Mononuclear cell (primary cell): ENCODE measurements around the gene ACOT7. TPM values are rescaled to one million over a fixed set of nuclear protein-coding genes. Genes with fewer than 3 reads are reported as not detected.
"Not testable (repeated sequence)": the region's sequence is repeated elsewhere in the genome, so short reads cannot be mapped to it uniquely, and the experiment has no call there.

Source experiments
- H3K27me3 ChIP-seq: 2 replicates; pipeline ENCODE4 v1.6.0; 2011; ENCODE audit warnings: low read length, control low read depth; ENCODE audit not compliant: insufficient read depth
- H3K4me1 ChIP-seq: 2 replicates; pipeline ENCODE4 v1.5.1; 2011; ENCODE audit warnings: mild to moderate bottlenecking, low read length, control low read depth; ENCODE audit not compliant: insufficient read depth
- H3K4me3 ChIP-seq: 2 replicates; pipeline ENCODE4 v1.5.1; 2011; ENCODE audit warnings: mild to moderate bottlenecking, low read length, moderate library complexity
- H3K9me3 ChIP-seq: 2 replicates; pipeline ENCODE4 v1.5.1; 2011; ENCODE audit warnings: low read depth, mild to moderate bottlenecking, control low read depth, low read length
- total RNA-seq: library from RNA; depleted of rRNA; stranded (reverse); fragments of >200 nt; gene quantifications from one replicate; pipeline ENCODE4 v1.2.3, GENCODE V29; 2012

The ACOT7 gene
- total RNA-seq, 1 donor = 2.1 TPM

GRCh38 chr1:6313393-6314200, 80.0 kb downstream of the ACOT7 start:
- Histone ChIP-seq H3K4me3 (no peak overlapping the region), H3K4me1 (no peaks in the 10 kb centered on the region), H3K27me3 (no peaks in the 10 kb centered on the region), H3K9me3 (no peaks in the 10 kb centered on the region)

DNA sequence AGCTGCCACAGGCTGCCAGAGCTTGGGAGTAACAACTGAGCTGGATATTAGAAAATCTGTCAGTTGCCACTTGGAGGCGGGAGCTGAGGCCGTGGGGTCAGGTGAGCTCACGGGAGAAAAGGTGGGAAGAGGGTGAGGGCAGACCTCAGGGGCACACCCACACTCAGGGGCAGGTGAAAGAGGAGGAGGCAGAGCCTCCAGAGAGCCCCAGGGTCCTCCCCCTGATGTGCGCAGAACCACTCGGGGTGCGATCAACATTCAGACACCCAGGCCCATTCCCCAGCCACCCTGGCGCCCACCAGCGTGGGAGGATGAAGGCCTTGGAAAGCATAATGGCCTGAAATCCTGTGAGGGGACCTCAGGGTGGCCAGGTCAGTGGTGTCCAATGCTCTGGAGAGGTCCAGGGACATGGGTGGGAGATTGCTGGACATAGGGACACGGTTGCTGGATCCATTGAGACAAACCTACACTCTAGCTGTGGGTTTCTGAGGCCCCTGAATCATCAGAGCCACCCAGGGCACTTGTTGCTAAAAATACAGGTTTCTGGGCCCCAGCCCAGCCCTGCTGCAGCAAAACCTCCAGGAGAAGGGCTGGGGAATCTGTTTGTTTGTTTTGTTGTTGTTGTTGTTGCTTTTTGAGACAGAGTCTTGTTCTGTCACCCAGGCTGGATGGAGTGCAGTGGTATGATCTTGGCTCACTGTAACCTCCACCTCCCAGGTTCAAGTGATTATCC, 83.3 kb downstream of the ACOT7 start:
- no peaks in the 10 kb centered on the region for H3K9me3 ChIP-seq
- H3K4me1 ChIP-seq = no peaks in the 10 kb centered on the region
- no peaks in the 10 kb centered on the region for H3K27me3 ChIP-seq
- no peak overlapping the region for H3K4me3 ChIP-seq

GRCh38 chr1:6309564-6309963, 84.0 kb downstream of the ACOT7 start:
- no peaks in the 10 kb centered on the region for H3K27me3 ChIP-seq
- H3K4me1 ChIP-seq = no peaks in the 10 kb centered on the region
- no peaks in the 10 kb centered on the region for H3K9me3 ChIP-seq

DNA sequence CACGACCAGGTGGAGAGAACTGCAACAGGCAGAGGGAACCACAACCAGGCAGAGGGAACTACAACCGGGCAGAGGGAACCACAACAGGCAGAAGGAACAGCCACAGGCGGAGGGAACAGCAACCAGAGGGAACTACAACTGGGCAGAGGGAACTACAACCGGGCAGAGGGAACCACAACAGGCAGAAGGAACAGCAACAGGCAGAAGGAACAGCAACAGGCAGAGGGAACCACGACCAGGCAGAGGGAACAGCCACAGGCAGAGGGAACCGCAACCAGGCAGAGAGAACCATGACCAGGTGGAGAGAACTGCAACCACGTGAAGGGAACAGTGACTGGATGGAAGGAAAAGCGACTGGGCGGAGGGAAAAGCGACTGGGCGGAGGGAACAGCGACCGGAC, 85.1 kb downstream of the ACOT7 start:
- Histone ChIP-seq H3K27me3 (no peaks in the 10 kb centered on the region), H3K4me3 (no peak overlapping the region), H3K4me1 (no peaks in the 10 kb centered on the region), H3K9me3 (no peaks in the 10 kb centered on the region)

More at GRCh38 chr1:6309564-6309963, 84.0 kb downstream of the ACOT7 start:
- no peak overlapping the region for H3K4me3 ChIP-seq

DNA sequence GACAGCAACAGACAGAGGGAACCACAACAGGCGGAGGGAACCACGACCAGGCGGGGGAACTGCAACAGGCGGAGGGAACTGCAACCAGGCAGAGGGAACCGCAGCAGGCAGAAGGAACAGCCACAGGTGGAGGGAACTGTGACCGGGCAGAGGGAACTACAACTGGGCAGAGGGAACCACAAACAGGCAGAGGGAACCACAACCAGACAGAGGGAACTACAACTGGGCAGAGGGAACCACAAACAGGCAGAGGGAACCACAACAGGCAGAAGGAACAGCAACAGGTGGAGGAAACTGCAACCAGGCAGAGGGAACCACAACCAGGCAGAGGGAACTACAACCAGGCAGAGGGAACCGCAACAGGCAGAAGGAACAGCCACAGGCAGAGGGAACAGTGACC, 85.9 kb downstream of the ACOT7 start:
- not testable (repeated sequence) for H3K4me1 ChIP-seq, H3K4me3 ChIP-seq, H3K9me3 ChIP-seq, H3K27me3 ChIP-seq

DNA sequence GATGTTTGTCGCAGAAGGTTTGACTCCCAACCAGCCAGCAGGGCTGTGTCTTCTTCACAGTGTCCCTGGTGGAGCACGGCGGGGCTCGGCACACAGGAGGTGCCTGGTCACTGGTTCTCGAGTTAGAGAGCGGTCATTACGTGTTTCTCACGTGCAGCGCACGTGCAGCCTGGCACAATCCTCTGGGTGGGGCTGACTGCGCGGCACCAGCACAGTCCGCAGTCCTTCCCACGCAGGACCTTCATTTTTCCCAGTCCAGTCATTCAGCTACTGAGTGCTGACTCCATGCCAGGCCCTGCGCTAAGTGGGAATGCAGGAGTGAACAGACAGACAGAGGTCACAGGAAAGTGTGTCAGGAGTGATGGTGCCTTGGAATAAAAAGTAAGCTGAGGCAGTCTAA, 86.5 kb downstream of the ACOT7 start:
- Histone ChIP-seq H3K9me3 (no peaks in the 10 kb centered on the region), H3K4me3 (no peak overlapping the region), H3K4me1 (no peaks in the 10 kb centered on the region), H3K27me3 (no peaks in the 10 kb centered on the region)

DNA sequence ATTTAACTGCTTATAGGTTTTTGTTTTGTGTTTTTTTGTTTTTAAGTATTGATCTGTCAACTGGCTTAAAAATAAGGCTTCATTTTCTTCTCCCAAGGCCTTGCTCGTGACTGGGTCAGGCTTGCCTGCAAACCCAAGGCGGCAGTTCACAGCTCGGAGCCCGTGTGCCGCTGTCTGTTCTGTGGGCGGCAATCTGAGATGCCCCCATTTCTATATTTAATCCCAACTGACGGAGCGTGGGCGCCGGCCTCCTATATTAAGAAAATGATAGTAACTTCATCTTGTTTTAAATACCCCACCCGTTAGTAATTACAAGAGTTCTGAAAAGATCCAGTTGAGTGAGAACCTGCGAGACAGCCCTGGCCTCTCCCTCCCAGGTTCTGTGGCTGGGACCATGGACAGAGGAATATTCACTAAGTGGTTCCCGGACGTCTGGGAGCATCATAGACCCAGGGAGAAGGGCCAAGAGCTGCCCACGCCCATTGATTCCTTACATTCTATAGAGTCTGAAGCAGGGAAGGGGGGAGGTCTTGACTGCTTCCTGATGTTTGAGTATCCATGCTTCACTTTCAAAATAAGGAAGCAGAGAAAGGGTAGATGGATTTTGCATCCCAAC, 90.1 kb downstream of the ACOT7 start:
- no peaks in the 10 kb centered on the region for H3K4me1 ChIP-seq
- no peaks in the 10 kb centered on the region for H3K27me3 ChIP-seq
- H3K4me3 ChIP-seq = no peak overlapping the region
- no peaks in the 10 kb centered on the region for H3K9me3 ChIP-seq

- H3K9me3 ChIP-seq = no peaks in the 10 kb centered on the region
- H3K4me1 ChIP-seq = no peaks in the 10 kb centered on the region
- no peaks in the 10 kb centered on the region for H3K27me3 ChIP-seq
- no peak overlapping the region for H3K4me3 ChIP-seq
Measured at GRCh38 chr1:6302568-6302967, 91.0 kb downstream of the ACOT7 start.

DNA sequence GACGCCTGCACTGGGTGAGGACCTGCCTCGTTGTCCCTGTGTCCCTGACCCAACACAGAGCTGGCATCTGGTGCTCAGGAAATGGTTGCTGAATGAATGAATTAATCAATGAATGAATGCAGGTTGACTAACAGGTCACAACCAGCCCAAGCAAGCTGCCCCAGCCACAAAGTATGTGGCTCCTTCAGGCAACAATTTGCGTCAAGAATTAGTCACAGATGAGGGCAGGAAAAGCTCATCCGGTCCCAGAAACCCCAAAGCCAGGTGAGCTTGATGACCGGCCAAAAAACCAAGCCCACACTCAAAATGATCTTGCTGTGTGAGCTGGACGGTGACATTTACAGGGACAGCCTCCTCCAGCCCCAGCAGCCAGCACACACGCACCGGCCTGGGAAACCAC, 92.0 kb downstream of the ACOT7 start:
- Histone ChIP-seq H3K4me1 (no peaks in the 10 kb centered on the region), H3K27me3 (no peaks in the 10 kb centered on the region), H3K4me3 (no peak overlapping the region), H3K9me3 (no peaks in the 10 kb centered on the region)

- Histone ChIP-seq H3K4me1 (peaks cover 2% of the 10 kb centered on the region), H3K4me3 (no peak overlapping the region), H3K9me3 (no peaks in the 10 kb centered on the region), H3K27me3 (no peaks in the 10 kb centered on the region)
Measured at GRCh38 chr1:6300342-6301048, 93.1 kb downstream of the ACOT7 start.

DNA sequence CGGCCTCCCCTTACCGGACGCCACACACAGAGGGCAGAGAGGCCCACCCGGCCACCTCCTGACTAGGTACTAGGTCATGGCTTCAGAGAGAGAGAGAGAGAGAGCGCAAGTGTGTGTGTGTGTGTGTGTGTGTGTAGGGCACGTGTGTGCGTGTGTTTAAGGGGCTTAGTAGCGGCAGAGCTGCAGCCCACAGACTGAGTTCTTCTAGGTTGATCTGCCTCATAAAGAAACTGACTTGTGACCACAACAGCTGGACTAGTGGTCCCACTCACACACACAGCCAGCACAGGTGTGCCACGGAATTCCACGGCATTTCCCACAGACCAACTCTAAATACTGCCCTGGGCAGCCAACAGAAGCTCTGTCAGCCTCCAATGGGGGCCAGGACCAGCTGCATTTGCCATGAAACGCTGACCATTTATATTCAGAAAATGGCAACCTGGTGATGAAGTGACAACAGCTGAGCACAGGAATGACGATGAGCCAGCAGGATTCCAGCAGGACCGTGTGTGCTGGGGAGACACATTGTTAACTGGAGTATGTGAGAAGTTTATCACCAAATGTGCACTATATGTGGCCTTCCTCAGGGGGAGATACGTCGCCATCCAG, 93.9 kb downstream of the ACOT7 start:
- H3K27me3 ChIP-seq = no peaks in the 10 kb centered on the region
- H3K4me1 ChIP-seq = peaks cover 8% of the 10 kb centered on the region
- H3K9me3 ChIP-seq = no peaks in the 10 kb centered on the region

DNA sequence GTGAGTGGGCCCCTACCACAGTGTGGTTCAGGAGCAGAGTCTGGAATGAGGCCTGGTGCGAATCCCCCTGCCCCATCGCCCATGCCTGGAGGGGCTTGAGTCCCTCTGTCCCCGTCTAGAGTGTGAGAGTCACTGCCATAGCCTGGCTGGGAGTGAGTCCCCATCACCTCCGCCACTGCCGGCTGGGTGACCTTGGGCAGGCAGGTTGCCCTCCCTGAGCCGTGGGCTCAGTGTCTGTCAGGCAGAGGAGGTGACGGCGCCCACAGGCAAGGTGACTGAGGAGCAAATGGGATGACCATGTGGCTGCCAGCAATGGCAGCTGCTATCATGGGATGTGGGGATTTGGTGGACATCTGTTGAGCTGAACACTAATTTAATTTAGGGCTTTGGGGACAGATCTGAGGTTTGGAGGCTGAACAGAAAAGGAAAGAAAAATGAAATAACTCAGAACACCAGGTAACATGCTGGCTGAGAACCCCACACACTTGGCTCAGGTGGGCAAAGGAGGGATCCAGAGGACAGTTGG, 94.6 kb downstream of the ACOT7 start:
- H3K9me3 ChIP-seq = no peaks in the 10 kb centered on the region
- H3K4me1 ChIP-seq = peaks cover 8% of the 10 kb centered on the region
- H3K27me3 ChIP-seq = no peaks in the 10 kb centered on the region
- no peak overlapping the region for H3K4me3 ChIP-seq

More for the DNA sequence above, 93.9 kb downstream of the ACOT7 start:
- H3K4me3 ChIP-seq = no peak overlapping the region

- no peaks in the 10 kb centered on the region for H3K27me3 ChIP-seq
- peaks cover 8% of the 10 kb centered on the region for H3K4me1 ChIP-seq
- no peaks in the 10 kb centered on the region for H3K9me3 ChIP-seq
- no peak overlapping the region for H3K4me3 ChIP-seq
Measured at GRCh38 chr1:6298530-6298929, 95.0 kb downstream of the ACOT7 start.

DNA sequence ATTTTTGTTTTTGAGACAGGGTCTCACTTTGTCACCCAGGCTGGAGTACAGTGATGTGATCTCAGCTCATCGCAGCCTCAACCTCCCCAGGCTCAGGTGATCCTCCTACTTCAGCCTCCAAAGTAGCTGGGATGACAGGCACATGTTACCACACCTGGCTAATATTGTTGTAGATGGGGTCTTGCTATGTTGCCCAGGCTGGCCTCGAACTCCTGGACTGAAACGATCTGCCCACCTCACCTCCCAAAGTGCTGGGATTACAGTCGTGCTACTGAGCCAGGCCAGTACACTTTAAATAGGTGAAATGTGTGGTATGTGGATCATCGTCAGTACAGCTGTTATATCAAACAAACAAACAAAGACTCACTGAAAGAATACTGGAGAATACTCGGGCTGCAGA, 97.7 kb downstream of the ACOT7 start:
- H3K27me3 ChIP-seq = no peaks in the 10 kb centered on the region
- no peak overlapping the region for H3K4me3 ChIP-seq
- H3K4me1 ChIP-seq = peaks cover 8% of the 10 kb centered on the region
- no peaks in the 10 kb centered on the region for H3K9me3 ChIP-seq
